Panc1 (cell line): ENCODE measurements around the gene FHAD1. TPM values are rescaled to one million over a fixed set of nuclear protein-coding genes. Genes with fewer than 3 reads are reported as not detected.

Source experiments
- ATAC-seq: fragments of 200-7000 bp; cut with Tn5 transposase; 2 replicates; pipeline ENCODE4 v1.9.1; 2020; ENCODE audit warnings: mild to moderate bottlenecking, moderate library complexity
- BruUV-seq: library from RNA; stranded (reverse); fragments of 400-500 nt; replicated peaks from 2 replicates; lab custom pipeline; 2021; lab: Mats Ljungman, UMichigan
- CTCF ChIA-PET: fragments of 300-600 bp; sonication (Branson Sonifier 250); formaldehyde crosslinking; loops from one replicate; lab custom pipeline; 2022; ENCODE audit warnings: antibody characterized with exemption; lab: Charles Lee
- POLR2A ChIA-PET: fragments of 300-600 bp; sonication (Branson Sonifier 250); formaldehyde crosslinking; loops from one replicate; lab custom pipeline; 2022; ENCODE audit warnings: antibody characterized with exemption; lab: Charles Lee
- DNase-seq: peaks from one replicate; pipeline ENCODE4 v3.0.0-alpha.2; 2010; ENCODE audit warnings: low read depth, low spot score
- H3K27ac ChIP-seq: 2 replicates; pipeline ENCODE4 v1.5.1; 2011; ENCODE audit warnings: mild to moderate bottlenecking, low read length, inconsistent platforms
- H3K27me3 ChIP-seq: fragments of 200-500 bp; sonication (Bioruptor generic); 2 replicates; pipeline ENCODE4 v1.6.0; 2014; ENCODE audit warnings: low read length, inconsistent platforms; ENCODE audit not compliant: control insufficient read depth, insufficient read depth
- H3K36me3 ChIP-seq: fragments of 200-500 bp; sonication (Bioruptor generic); 2 replicates; pipeline ENCODE4 v1.5.1; 2014; ENCODE audit warnings: inconsistent platforms, mild to moderate bottlenecking, low read length, moderate library complexity; ENCODE audit not compliant: control insufficient read depth, insufficient read depth
- H3K4me1 ChIP-seq: 2 replicates; pipeline ENCODE4 v1.5.1; 2011; ENCODE audit warnings: inconsistent platforms, mild to moderate bottlenecking, low read length, moderate library complexity; ENCODE audit not compliant: control insufficient read depth, insufficient read depth
- H3K4me3 ChIP-seq, 2 experiments: 2 replicates each; pipeline ENCODE4 v1.5.1; 2011 to 2012; ENCODE audit warnings: low read depth in 2 of 2, low read length in 2 of 2, mild to moderate bottlenecking in 2 of 2, inconsistent platforms in 1 of 2, moderate library complexity in 1 of 2
- H3K9me3 ChIP-seq: fragments of 200-500 bp; sonication (Bioruptor generic); 2 replicates; pipeline ENCODE4 v1.5.1; 2014; ENCODE audit warnings: low read depth, mild to moderate bottlenecking, inconsistent platforms, low read length, moderate library complexity; ENCODE audit not compliant: control insufficient read depth, insufficient read depth
- POLR2AphosphoS5 ChIP-seq: IDR thresholded peaks from 2 replicates; pipeline ENCODE4 v1.6.1; 2012; ENCODE audit warnings: mild to moderate bottlenecking, low read depth, low read length, moderate library complexity
- SIN3A ChIP-seq: IDR thresholded peaks from 2 replicates; pipeline ENCODE4 v1.6.1; 2012; ENCODE audit warnings: low read depth, mild to moderate bottlenecking, low read length, moderate library complexity, borderline replicate concordance; ENCODE audit not compliant: insufficient read depth
- TCF7L2 ChIP-seq: IDR thresholded peaks from 2 replicates; pipeline ENCODE4 v1.6.1; 2011; ENCODE audit warnings: mild to moderate bottlenecking, low read depth, low read length, inconsistent platforms
- in situ Hi-C: cut with HindIII; loops from 2 replicates; pipeline ENCODE4 v1.10.0; 2016; ENCODE audit warnings: low sequenced_read_pairs, low pct_unique_long_range_greater_than_20kb
- intact Hi-C: fragments of 100-400 bp; cut with micrococcal nuclease; formaldehyde crosslinking; loops from one replicate; pipeline ENCODE4 v1.10.0; 2022; ENCODE audit not compliant: unreplicated experiment
- total RNA-seq: library from RNA; stranded (reverse); gene quantifications from one replicate; pipeline ENCODE4 v1.2.1, GENCODE V29; 2021; ENCODE audit not compliant: unreplicated experiment
- TF ChIP-seq, protein P1 (sequence below): fragments of 450-650 bp; IDR thresholded peaks from 2 replicates; pipeline ENCODE4 v1.5.1; 2017; ENCODE audit warnings: mild to moderate bottlenecking
- TF ChIP-seq, protein P2 (sequence below), 2 experiments: IDR thresholded peaks; 2 replicates each; pipeline ENCODE4 v1.6.1; 2011 to 2012; ENCODE audit warnings: low read depth in 2 of 2, control low read depth in 1 of 2, low read length in 1 of 2, mild to moderate bottlenecking in 1 of 2, moderate library complexity in 1 of 2; ENCODE audit not compliant: insufficient read depth in 1 of 2

FHAD1 gene
- total RNA-seq, 1 experiment from 2014 or later = 0.23 TPM

DNA sequence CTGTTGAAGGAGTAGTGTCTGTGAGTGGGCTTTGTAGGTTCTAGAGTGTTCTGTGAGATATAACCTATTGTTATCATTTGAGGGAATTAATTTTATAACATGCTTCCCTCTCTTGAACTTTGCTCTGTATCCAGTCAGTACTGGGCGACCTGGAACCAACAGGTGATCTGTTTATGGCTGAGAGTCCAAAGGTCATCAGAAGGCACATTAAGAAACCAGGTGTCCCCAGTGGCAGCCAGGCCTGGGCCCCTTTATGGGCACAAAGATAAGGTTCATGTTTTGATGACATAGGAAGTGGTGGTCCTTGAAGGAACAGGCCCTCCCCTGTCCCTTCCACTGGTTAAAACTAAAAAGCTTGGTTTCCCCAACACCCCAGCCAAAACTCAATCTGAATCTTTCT is 61.1 kb downstream of the FHAD1 start:
- no peaks in the 10 kb centered on the region for H3K36me3 ChIP-seq
- ChIA-PET POLR2A (no interaction called here), CTCF (no interaction called here)
- TF ChIP-seq SIN3A (no peak), POLR2AphosphoS5 (no peak)
- TF ChIP-seq, protein P1, sequence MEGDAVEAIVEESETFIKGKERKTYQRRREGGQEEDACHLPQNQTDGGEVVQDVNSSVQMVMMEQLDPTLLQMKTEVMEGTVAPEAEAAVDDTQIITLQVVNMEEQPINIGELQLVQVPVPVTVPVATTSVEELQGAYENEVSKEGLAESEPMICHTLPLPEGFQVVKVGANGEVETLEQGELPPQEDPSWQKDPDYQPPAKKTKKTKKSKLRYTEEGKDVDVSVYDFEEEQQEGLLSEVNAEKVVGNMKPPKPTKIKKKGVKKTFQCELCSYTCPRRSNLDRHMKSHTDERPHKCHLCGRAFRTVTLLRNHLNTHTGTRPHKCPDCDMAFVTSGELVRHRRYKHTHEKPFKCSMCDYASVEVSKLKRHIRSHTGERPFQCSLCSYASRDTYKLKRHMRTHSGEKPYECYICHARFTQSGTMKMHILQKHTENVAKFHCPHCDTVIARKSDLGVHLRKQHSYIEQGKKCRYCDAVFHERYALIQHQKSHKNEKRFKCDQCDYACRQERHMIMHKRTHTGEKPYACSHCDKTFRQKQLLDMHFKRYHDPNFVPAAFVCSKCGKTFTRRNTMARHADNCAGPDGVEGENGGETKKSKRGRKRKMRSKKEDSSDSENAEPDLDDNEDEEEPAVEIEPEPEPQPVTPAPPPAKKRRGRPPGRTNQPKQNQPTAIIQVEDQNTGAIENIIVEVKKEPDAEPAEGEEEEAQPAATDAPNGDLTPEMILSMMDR = no peak
- TF ChIP-seq, protein P2, sequence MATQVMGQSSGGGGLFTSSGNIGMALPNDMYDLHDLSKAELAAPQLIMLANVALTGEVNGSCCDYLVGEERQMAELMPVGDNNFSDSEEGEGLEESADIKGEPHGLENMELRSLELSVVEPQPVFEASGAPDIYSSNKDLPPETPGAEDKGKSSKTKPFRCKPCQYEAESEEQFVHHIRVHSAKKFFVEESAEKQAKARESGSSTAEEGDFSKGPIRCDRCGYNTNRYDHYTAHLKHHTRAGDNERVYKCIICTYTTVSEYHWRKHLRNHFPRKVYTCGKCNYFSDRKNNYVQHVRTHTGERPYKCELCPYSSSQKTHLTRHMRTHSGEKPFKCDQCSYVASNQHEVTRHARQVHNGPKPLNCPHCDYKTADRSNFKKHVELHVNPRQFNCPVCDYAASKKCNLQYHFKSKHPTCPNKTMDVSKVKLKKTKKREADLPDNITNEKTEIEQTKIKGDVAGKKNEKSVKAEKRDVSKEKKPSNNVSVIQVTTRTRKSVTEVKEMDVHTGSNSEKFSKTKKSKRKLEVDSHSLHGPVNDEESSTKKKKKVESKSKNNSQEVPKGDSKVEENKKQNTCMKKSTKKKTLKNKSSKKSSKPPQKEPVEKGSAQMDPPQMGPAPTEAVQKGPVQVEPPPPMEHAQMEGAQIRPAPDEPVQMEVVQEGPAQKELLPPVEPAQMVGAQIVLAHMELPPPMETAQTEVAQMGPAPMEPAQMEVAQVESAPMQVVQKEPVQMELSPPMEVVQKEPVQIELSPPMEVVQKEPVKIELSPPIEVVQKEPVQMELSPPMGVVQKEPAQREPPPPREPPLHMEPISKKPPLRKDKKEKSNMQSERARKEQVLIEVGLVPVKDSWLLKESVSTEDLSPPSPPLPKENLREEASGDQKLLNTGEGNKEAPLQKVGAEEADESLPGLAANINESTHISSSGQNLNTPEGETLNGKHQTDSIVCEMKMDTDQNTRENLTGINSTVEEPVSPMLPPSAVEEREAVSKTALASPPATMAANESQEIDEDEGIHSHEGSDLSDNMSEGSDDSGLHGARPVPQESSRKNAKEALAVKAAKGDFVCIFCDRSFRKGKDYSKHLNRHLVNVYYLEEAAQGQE (IDR thresholded peaks at IDR 0.05; ENCODE audit: insufficient read depth in 1 of 2, low read depth in 2 of 2, low read length in 1 of 2) = no peak
- H3K4me3 ChIP-seq = no peak overlapping the region
- H3K4me1 ChIP-seq = no peaks in the 10 kb centered on the region
- intact Hi-C loops (no loop called here), in situ Hi-C loops (no loop called here)
- ATAC-seq = no peak
- no peak overlapping the region for H3K27ac ChIP-seq
- no TSS peak for BruUV-seq
- H3K27me3 ChIP-seq = no peaks in the 10 kb centered on the region
- no peaks in the 10 kb centered on the region for H3K9me3 ChIP-seq
- DNase-seq = no peak

DNA sequence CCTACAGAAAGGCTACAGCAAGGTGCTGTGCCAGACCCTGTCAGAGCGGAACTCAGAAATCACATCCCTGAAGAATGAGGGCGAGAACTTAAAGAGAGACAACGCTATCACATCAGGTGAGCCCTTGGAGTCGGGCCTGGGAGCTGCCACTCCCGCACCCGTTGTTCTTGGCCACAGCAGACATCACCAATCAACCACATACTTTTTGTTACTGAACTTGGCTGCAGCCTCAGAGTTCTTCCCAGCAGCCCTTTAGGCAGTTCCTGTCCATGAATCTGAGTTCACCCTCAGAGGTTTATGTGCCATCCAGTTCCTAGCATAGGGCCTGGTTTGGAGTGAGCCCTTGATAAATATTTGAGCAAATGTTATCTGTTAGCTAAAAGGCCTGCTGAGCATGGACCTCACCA is 61.6 kb downstream of the FHAD1 start:
- Histone ChIP-seq H3K27me3 (no peaks in the 10 kb centered on the region), H3K27ac (no peak overlapping the region), H3K4me1 (no peaks in the 10 kb centered on the region), H3K4me3 (no peak overlapping the region), H3K9me3 (no peaks in the 10 kb centered on the region), H3K36me3 (no peaks in the 10 kb centered on the region)
- no TSS peak for BruUV-seq
- TF ChIP-seq, protein P2 (IDR thresholded peaks at IDR 0.05; ENCODE audit: insufficient read depth in 1 of 2, low read depth in 2 of 2, low read length in 1 of 2) = no peak
- no peak for TF ChIP-seq TCF7L2
- TF ChIP-seq, protein P1 = no peak
- TF ChIP-seq SIN3A = no peak
- no peak for TF ChIP-seq POLR2AphosphoS5
- CTCF ChIA-PET = interaction anchor here (0.6 kb wide), 1 partner anchor 49 kb away, joined by 3 read pairs; no protein-coding TSS in a partner anchor
- intact Hi-C loops (no loop called here), in situ Hi-C loops (no loop called here)
- DNase-seq = no peak
- POLR2A ChIA-PET = no interaction called here
- no peak for ATAC-seq
